ENCODE measurements around the gene MUC5B. TPM values are rescaled to one million over a fixed set of nuclear protein-coding genes. Genes with fewer than 3 reads are reported as not detected.

The MUC5B gene
- total and polyA plus RNA-seq, 8 donors: 0.06 to 33.4 (median 0.27) TPM

GRCh38 chr11:1233351-1234053 is 10.6 kb downstream of the MUC5B start:
- peaks cover 0 to 38% of the 10 kb centered on the region in 2 donors for H3K27me3 ChIP-seq
- TF ChIP-seq CTCF (IDR thresholded peaks at IDR 0.05): no peak
- no peaks in the 10 kb centered on the region for H3K4me1 ChIP-seq
- H3K4me3 ChIP-seq: no peak overlapping the region
- intact Hi-C loops (cut with DNase I): no loop called here
- DNase-seq (peak in 1 of 4 donors; percentile 53), ATAC-seq (no peak)
- H3K9me3 ChIP-seq: no peaks in the 10 kb centered on the region
- no peak overlapping the region for H3K27ac ChIP-seq
- no peaks in the 10 kb centered on the region for H3K36me3 ChIP-seq

DNA sequence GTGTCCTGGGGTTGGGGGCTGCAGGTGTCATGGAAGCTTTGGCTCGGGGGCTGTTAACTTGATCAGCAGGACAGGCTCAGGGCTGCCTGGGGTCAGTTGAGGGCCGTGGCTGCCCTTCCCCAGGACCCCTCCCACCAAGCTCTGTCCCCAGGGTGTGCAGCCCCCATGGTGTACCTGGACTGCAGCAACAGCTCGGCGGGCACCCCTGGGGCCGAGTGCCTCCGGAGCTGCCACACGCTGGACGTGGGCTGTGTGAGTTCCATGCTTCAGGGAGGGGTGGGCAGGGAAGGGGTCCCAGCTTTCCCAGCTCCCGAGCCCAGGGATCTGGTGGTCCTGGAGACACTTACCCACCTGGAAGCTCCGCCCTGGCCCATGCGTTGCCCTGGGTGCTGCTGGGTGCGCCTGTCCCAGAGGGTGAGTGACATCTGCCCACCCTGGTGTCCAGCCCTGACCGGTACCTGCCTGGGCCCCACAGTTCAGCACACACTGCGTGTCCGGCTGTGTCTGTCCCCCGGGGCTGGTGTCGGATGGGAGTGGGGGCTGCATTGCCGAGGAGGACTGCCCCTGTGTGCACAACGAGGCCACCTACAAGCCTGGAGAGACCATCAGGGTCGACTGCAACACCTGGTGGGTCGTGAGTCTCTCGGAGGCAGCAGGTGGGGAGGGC is 11.3 kb downstream of the MUC5B start:
- Histone ChIP-seq H3K27ac (no peak overlapping the region), H3K27me3 (peaks cover 0 to 31% of the 10 kb centered on the region in 2 donors), H3K4me3 (no peak overlapping the region), H3K4me1 (no peaks in the 10 kb centered on the region), H3K36me3 (no peaks in the 10 kb centered on the region), H3K9me3 (no peaks in the 10 kb centered on the region)
- DNase-seq (peak in 1 of 4 donors; percentile 61), ATAC-seq (no peak)
- intact Hi-C loops (cut with DNase I): no loop called here
- TF ChIP-seq CTCF (IDR thresholded peaks at IDR 0.05): no peak

- DNase-seq (peak in 1 of 4 donors; percentile 66), ATAC-seq (no peak)
- Histone ChIP-seq H3K9me3 (no peaks in the 10 kb centered on the region), H3K27ac (no peak overlapping the region), H3K4me1 (no peaks in the 10 kb centered on the region), H3K27me3 (peaks cover 0 to 25% of the 10 kb centered on the region in 2 donors), H3K4me3 (no peak overlapping the region), H3K36me3 (no peaks in the 10 kb centered on the region)
- intact Hi-C loops (cut with DNase I): no loop called here
- TF ChIP-seq CTCF (IDR thresholded peaks at IDR 0.05): no peak
These were observed 12.0 kb downstream of the MUC5B start for GRCh38 chr11:1234771-1235305.

GRCh38 chr11:1235306-1235900 is 12.5 kb downstream of the MUC5B start:
- no peak overlapping the region for H3K4me3 ChIP-seq
- H3K27ac ChIP-seq: no peak overlapping the region
- no peaks in the 10 kb centered on the region for H3K36me3 ChIP-seq
- ATAC-seq (no peak), DNase-seq (peak in 1 of 4 donors; percentile 69)
- peaks cover 0 to 19% of the 10 kb centered on the region in 2 donors for H3K27me3 ChIP-seq
- no peaks in the 10 kb centered on the region for H3K9me3 ChIP-seq
- no peaks in the 10 kb centered on the region for H3K4me1 ChIP-seq
- intact Hi-C loops (cut with DNase I): no loop called here
- TF ChIP-seq CTCF (IDR thresholded peaks at IDR 0.05): no peak

- peak in 1 of 4 donors; percentile 54 for DNase-seq
- Histone ChIP-seq H3K36me3 (no peaks in the 10 kb centered on the region), H3K4me1 (no peaks in the 10 kb centered on the region), H3K4me3 (no peak overlapping the region), H3K27ac (no peak overlapping the region), H3K9me3 (no peaks in the 10 kb centered on the region), H3K27me3 (peaks cover 0 to 14% of the 10 kb centered on the region in 2 donors)
- no peak for TF ChIP-seq CTCF (IDR thresholded peaks at IDR 0.05)
- no peak for ATAC-seq
- intact Hi-C loops (cut with DNase I): no loop called here
These were observed 13.0 kb downstream of the MUC5B start for GRCh38 chr11:1235901-1236315.
